Ovary (tissue), 3 donors: Measurements from ENCODE around the gene KL.

Experiments used
- CTCF ChIP-seq, 3 donors: fragments of 450-650 bp in 2 of 3; fragments of 200-600 bp in 1 of 3; IDR thresholded peaks; one replicate each; pipeline versions ENCODE4 v1.5.1 to v1.8.0; 2016 to 2022; ENCODE audit warnings: antibody characterized with exemption in 3 of 3, mild to moderate bottlenecking in 1 of 3
- EP300 ChIP-seq: sonication (generic); formaldehyde crosslinking; IDR thresholded peaks from one replicate; pipeline ENCODE4 v1.6.1; 2017; ENCODE audit warnings: antibody characterized with exemption
- POLR2A ChIP-seq: fragments of 450-650 bp; IDR thresholded peaks from one replicate; pipeline ENCODE4 v1.6.1; 2017; ENCODE audit warnings: antibody characterized with exemption, mild to moderate bottlenecking, moderate library complexity
- donor health status: DM: no; HTN: no; CAD: no.

GRCh38 chr13:33015241-33015668 is 968 bp upstream of the KL start:
- TF ChIP-seq CTCF (IDR thresholded peaks at IDR 0.05) (no peak), POLR2A (no peak), EP300 (no peak)
